Measurements from ENCODE around the gene ZNF282. TPM values are rescaled to one million over a fixed set of nuclear protein-coding genes. Genes with fewer than 3 reads are reported as not detected.

Gene ZNF282
- polyA plus RNA-seq, 1 donor from 2014 or later: 17.7 TPM

DNA sequence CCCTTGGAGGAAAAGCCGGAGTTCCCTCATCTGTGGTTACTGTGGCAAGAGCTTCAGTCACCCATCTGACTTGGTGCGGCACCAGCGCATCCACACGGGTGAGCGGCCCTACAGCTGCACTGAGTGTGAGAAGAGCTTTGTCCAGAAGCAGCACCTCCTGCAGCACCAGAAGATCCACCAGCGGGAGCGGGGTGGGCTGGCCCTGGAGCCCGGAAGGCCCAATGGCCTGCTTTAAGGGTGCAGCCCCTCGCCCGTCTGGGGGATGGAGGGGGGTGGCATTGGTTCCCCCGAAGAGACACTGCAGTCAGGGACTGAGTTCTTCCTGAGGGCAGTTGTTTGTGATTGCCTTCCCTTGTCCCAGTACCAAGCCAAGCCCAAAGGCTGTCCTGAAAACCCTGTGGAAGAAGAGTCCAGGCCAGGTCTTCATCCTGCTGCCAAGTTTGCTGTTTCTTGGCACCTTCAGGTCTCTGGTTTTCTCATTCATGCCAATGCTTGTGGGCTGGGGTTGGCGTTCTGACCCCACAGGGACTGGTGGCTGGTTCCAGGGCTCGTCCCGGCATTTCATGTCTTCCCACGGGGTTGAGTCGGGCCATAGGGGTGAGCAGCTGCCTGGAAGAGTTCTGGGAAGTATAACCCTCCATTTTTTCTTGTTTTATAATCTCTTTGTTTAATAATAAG lies 59.0 kb downstream of the ZNF282 start:
- Histone ChIP-seq H3K9ac (ENCODE audit: low read length) (no peak overlapping the region), H3F3A (ENCODE audit: insufficient read depth, low read length, poor library complexity, severe bottlenecking) (no peaks in the 10 kb centered on the region), H3K4me3 (ENCODE audit: low read length) (no peak overlapping the region), H3K36me3 (ENCODE audit: insufficient read depth, low read length) (no peaks in the 10 kb centered on the region), H3K27ac (ENCODE audit: low read length) (no peak overlapping the region), H3K4me2 (ENCODE audit: low read length) (no peak overlapping the region), H4K20me1 (ENCODE audit: insufficient read depth) (no peaks in the 10 kb centered on the region), H3K79me2 (replicated peaks; ENCODE audit: insufficient read depth, low read length) (no peaks in the 10 kb centered on the region), H3K27me3 (ENCODE audit: insufficient read depth, low read depth, low read length) (no peaks in the 10 kb centered on the region), H2AFZ (ENCODE audit: low read depth, low read length) (no peak overlapping the region), H3K9me3 (ENCODE audit: low read length) (no peaks in the 10 kb centered on the region), H3K9me2 (ENCODE audit: insufficient read depth, low read length) (no peaks in the 10 kb centered on the region)
- TF ChIP-seq POLR2AphosphoS5 (IDR thresholded peaks at IDR 0.05): no peak
- TF ChIP-seq SMC3 (conservative IDR thresholded peaks at IDR 0.05; ENCODE audit: poor library complexity): no peak
- TF ChIP-seq RAD21 (conservative IDR thresholded peaks at IDR 0.05): no peak
- no peak for TF ChIP-seq MXI1 (conservative IDR thresholded peaks at IDR 0.05; ENCODE audit: poor library complexity, severe bottlenecking)
- no peak for TF ChIP-seq CTCF (IDR thresholded peaks at IDR 0.05; ENCODE audit: poor library complexity, severe bottlenecking)

GRCh38 chr7:149255174-149255573 lies 59.8 kb downstream of the ZNF282 start:
- Histone ChIP-seq H3K27me3 (ENCODE audit: insufficient read depth, low read depth, low read length) (no peaks in the 10 kb centered on the region), H3K27ac (ENCODE audit: low read length) (no peak overlapping the region), H3F3A (ENCODE audit: insufficient read depth, low read length, poor library complexity, severe bottlenecking) (no peaks in the 10 kb centered on the region), H3K4me3 (ENCODE audit: low read length) (no peak overlapping the region), H3K9me2 (ENCODE audit: insufficient read depth, low read length) (no peaks in the 10 kb centered on the region), H3K9me3 (ENCODE audit: low read length) (no peaks in the 10 kb centered on the region), H3K9ac (ENCODE audit: low read length) (no peak overlapping the region), H3K36me3 (ENCODE audit: insufficient read depth, low read length) (no peaks in the 10 kb centered on the region), H3K79me2 (replicated peaks; ENCODE audit: insufficient read depth, low read length) (no peaks in the 10 kb centered on the region), H3K4me2 (ENCODE audit: low read length) (no peak overlapping the region), H4K20me1 (ENCODE audit: insufficient read depth) (no peaks in the 10 kb centered on the region), H2AFZ (ENCODE audit: low read depth, low read length) (no peak overlapping the region)
- TF ChIP-seq EZH2 (IDR thresholded peaks at IDR 0.05; ENCODE audit: borderline replicate concordance, insufficient read depth, low read length, poor library complexity, severe bottlenecking): no peak

DNA sequence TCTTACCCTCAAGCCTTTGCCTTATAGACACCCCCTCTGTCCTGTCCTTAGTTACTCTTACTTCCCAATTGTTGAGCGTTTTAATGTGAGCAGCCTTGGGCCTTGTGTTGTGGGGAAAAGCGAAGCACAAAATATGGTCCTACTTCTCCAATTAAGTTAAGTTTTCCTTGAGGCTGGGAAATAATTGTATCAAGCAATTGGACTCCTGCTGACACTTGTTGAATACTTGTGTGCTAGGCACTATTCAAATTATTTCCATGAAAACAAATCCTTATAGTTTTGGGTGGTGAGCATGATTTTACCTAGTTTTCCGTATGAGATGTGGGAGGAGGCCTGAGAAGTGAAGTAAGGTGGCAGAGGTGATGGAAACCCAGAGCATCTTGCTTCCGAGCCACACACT lies 61.2 kb downstream of the ZNF282 start:
- Histone ChIP-seq H3K9me2 (ENCODE audit: insufficient read depth, low read length) (no peaks in the 10 kb centered on the region), H4K20me1 (ENCODE audit: insufficient read depth) (no peaks in the 10 kb centered on the region), H3K9me3 (ENCODE audit: low read length) (no peaks in the 10 kb centered on the region), H3F3A (ENCODE audit: insufficient read depth, low read length, poor library complexity, severe bottlenecking) (no peaks in the 10 kb centered on the region), H3K9ac (ENCODE audit: low read length) (no peak overlapping the region), H3K27ac (ENCODE audit: low read length) (no peak overlapping the region), H2AFZ (ENCODE audit: low read depth, low read length) (no peak overlapping the region), H3K27me3 (ENCODE audit: insufficient read depth, low read depth, low read length) (no peaks in the 10 kb centered on the region), H3K79me2 (replicated peaks; ENCODE audit: insufficient read depth, low read length) (no peaks in the 10 kb centered on the region), H3K4me3 (ENCODE audit: low read length) (no peak overlapping the region), H3K4me2 (ENCODE audit: low read length) (no peak overlapping the region), H3K36me3 (ENCODE audit: insufficient read depth, low read length) (no peaks in the 10 kb centered on the region)
- no peak for TF ChIP-seq CTCF (IDR thresholded peaks at IDR 0.05; ENCODE audit: poor library complexity, severe bottlenecking)
- TF ChIP-seq RAD21 (conservative IDR thresholded peaks at IDR 0.05): no peak
- no peak for TF ChIP-seq MXI1 (conservative IDR thresholded peaks at IDR 0.05; ENCODE audit: poor library complexity, severe bottlenecking)
- TF ChIP-seq POLR2AphosphoS5 (IDR thresholded peaks at IDR 0.05): no peak
- TF ChIP-seq TAF1 (IDR thresholded peaks at IDR 0.05; ENCODE audit: low read depth): no peak
- no peak for TF ChIP-seq EP300 (conservative IDR thresholded peaks at IDR 0.05; ENCODE audit: poor library complexity, severe bottlenecking)
- no peak for TF ChIP-seq EZH2 (IDR thresholded peaks at IDR 0.05; ENCODE audit: borderline replicate concordance, insufficient read depth, low read length, poor library complexity, severe bottlenecking)
- TF ChIP-seq SMC3 (conservative IDR thresholded peaks at IDR 0.05; ENCODE audit: poor library complexity): no peak
- TF ChIP-seq, protein P1, sequence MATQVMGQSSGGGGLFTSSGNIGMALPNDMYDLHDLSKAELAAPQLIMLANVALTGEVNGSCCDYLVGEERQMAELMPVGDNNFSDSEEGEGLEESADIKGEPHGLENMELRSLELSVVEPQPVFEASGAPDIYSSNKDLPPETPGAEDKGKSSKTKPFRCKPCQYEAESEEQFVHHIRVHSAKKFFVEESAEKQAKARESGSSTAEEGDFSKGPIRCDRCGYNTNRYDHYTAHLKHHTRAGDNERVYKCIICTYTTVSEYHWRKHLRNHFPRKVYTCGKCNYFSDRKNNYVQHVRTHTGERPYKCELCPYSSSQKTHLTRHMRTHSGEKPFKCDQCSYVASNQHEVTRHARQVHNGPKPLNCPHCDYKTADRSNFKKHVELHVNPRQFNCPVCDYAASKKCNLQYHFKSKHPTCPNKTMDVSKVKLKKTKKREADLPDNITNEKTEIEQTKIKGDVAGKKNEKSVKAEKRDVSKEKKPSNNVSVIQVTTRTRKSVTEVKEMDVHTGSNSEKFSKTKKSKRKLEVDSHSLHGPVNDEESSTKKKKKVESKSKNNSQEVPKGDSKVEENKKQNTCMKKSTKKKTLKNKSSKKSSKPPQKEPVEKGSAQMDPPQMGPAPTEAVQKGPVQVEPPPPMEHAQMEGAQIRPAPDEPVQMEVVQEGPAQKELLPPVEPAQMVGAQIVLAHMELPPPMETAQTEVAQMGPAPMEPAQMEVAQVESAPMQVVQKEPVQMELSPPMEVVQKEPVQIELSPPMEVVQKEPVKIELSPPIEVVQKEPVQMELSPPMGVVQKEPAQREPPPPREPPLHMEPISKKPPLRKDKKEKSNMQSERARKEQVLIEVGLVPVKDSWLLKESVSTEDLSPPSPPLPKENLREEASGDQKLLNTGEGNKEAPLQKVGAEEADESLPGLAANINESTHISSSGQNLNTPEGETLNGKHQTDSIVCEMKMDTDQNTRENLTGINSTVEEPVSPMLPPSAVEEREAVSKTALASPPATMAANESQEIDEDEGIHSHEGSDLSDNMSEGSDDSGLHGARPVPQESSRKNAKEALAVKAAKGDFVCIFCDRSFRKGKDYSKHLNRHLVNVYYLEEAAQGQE (IDR thresholded peaks at IDR 0.05; ENCODE audit: borderline replicate concordance): no peak
